Liver (tissue), 3 donors: Measurements from ENCODE around the gene TRIP12.

ENCODE experiments used
- CTCF ChIP-seq: fragments of 150-350 bp; IDR thresholded peaks from 2 replicates; pipeline ENCODE4 v1.5.1; 2017; ENCODE audit warnings: improper control_type of control experiment, low read depth, low read length; ENCODE audit not compliant: missing input control
- FOXA1 ChIP-seq: IDR thresholded peaks from 2 replicates; pipeline ENCODE4 v1.6.1; 2016; ENCODE audit warnings: antibody characterized with exemption
- SP1 ChIP-seq: IDR thresholded peaks from 2 replicates; pipeline ENCODE4 v1.6.1; 2018; ENCODE audit warnings: antibody characterized with exemption, mild to moderate bottlenecking
- TAF1 ChIP-seq: conservative IDR thresholded peaks from 2 replicates; pipeline ENCODE4 v1.6.1; 2016; ENCODE audit warnings: antibody characterized with exemption, mild to moderate bottlenecking
- YY1 ChIP-seq: IDR thresholded peaks from 2 replicates; pipeline ENCODE4 v1.6.1; 2016; ENCODE audit warnings: antibody characterized with exemption, mild to moderate bottlenecking
- TF ChIP-seq, protein P1 (sequence below): IDR thresholded peaks from 2 replicates; pipeline ENCODE4 v1.6.1; 2016; ENCODE audit warnings: antibody characterized with exemption
- TF ChIP-seq, protein P2 (sequence below): IDR thresholded peaks from 2 replicates; pipeline ENCODE4 v1.6.1; 2016; ENCODE audit warnings: antibody characterized with exemption
- donor health status: healthy.
- donor health status: healthy.

GRCh38 chr2:229749779-229750178, 172.0 kb downstream of the TRIP12 start:
- TF ChIP-seq, protein P1, sequence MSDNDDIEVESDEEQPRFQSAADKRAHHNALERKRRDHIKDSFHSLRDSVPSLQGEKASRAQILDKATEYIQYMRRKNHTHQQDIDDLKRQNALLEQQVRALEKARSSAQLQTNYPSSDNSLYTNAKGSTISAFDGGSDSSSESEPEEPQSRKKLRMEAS, result no peak
- TF ChIP-seq SP1 (no peak), CTCF (no peak), YY1 (no peak), TAF1 (no peak), FOXA1 (no peak)
- TF ChIP-seq, protein P2, sequence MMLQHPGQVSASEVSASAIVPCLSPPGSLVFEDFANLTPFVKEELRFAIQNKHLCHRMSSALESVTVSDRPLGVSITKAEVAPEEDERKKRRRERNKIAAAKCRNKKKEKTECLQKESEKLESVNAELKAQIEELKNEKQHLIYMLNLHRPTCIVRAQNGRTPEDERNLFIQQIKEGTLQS, result no peak
